T47D (cell line): ENCODE results near the gene TMCO1.
"Not testable (repeated sequence)": the region's sequence is repeated elsewhere in the genome, so short reads cannot be mapped to it uniquely, and the experiment has no call there.

Experiments
- DNase-seq, 2 experiments: peaks; one replicate each; pipeline versions ENCODE4 v3.0.0 to v3.0.0-alpha.2; 2011 to 2012; ENCODE audit warnings: low read depth in 1 of 2, low spot score in 1 of 2
- JUND ChIP-seq: IDR thresholded peaks from 2 replicates; pipeline ENCODE4 v1.6.1; 2012; ENCODE audit warnings: low read depth
- in situ Hi-C: cut with HindIII; loops from 2 replicates; pipeline ENCODE4 v1.10.0; 2016; ENCODE audit warnings: low sequenced_read_pairs, low pct_unique_long_range_greater_than_20kb

Gene TMCO1

DNA sequence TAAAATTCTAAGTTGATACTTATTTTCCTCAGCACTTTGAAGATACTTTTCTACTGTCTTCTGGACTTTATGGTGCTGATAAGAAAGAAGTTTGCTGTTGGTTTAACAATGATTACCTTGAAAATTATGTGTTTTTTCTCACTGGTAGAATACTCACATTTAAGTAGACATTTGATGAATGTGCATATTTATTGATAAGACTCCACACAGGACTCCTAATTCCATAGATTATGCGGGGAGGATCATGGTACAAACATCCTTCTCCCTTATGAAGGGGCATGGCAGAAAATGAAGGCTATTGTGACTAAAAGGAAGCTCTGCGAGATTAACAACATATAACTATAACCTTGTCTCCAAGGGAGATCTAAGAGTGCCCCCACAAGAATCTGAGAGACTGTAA is 41.8 kb downstream of the TMCO1 start:
- no peak for TF ChIP-seq JUND
- in situ Hi-C loops, result no loop called here
- no peak for DNase-seq

- TF ChIP-seq JUND, result no peak
- DNase-seq, result no peak
- in situ Hi-C loops, result no loop called here
These were observed 42.5 kb downstream of the TMCO1 start for GRCh38 chr1:165726169-165726568.

- DNase-seq, result peak; percentile 56 to 86
- TF ChIP-seq JUND, result no peak
- in situ Hi-C loops, result no loop called here
These were observed 50.7 kb downstream of the TMCO1 start for GRCh38 chr1:165717918-165718515.

GRCh38 chr1:165716265-165717051 is 52.2 kb downstream of the TMCO1 start:
- in situ Hi-C loops, DNase-seq: not testable (repeated sequence)

GRCh38 chr1:165712764-165713163 is 55.9 kb downstream of the TMCO1 start:
- in situ Hi-C loops, result no loop called here
- TF ChIP-seq JUND, result no peak

GRCh38 chr1:165707984-165708706 is 60.5 kb downstream of the TMCO1 start:
- in situ Hi-C loops, result no loop called here
- no peak for DNase-seq
- TF ChIP-seq JUND, result no peak

More at GRCh38 chr1:165712764-165713163, 55.9 kb downstream of the TMCO1 start:
- DNase-seq, result no peak

DNA sequence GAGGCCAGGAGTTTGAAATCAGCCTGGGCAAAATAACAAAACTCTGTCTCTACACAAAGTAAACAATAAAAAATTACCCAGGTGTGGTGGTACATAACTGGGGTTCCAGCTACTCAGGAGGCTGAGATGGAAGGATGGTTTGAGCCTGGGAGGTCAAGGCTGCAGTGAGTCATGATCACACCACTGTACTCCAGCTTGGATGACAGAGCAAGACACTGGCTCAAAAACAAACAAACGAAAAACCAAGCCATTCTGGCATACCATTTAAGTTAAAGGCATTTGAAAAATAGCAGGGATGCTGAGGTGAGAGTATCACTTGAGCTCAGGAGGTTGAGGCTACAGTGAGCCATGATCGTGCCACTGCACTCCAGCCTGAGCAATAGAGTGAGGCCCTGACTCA is 65.0 kb downstream of the TMCO1 start:
- in situ Hi-C loops, result no loop called here

GRCh38 chr1:165701922-165702321 is 66.7 kb downstream of the TMCO1 start:
- in situ Hi-C loops, DNase-seq: not testable (repeated sequence)

More for the DNA sequence above, 65.0 kb downstream of the TMCO1 start:
- no peak for DNase-seq
- no peak for TF ChIP-seq JUND

DNA sequence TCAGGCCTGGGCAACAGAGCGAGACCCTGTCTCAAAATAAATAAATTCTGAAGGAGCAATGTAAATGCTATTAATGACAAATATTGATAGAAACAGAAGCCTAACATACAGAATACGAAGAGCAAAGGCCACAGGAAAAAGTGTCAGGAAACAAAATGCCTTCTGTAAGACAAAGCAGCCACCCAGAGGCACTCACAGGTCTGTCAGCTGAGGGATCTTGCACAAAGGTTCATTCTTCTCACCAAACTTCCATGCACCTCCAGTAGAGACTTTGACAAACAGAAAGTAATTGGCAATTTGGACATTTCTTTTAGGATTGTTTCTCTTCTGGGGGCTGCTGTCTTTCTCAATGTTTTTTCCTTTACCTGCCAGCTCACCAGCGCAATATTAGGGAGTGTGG is 69.1 kb downstream of the TMCO1 start:
- TF ChIP-seq JUND, result no peak
- DNase-seq, result no peak
- in situ Hi-C loops, result no loop called here

DNA sequence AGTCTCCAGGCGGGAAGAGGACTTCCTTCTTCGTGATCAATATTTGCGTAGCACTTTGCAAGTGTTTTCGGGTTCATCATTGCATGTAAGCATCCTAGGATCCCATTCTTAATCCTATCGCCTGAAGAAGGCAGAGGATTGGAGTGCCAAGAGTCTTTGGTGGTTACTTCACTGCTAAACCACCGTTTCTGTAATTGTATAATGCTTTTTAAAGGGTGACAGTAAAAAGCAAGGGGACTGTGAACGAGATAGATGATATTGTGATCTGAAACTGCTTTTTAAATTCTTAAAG is 70.0 kb downstream of the TMCO1 start:
- no peak for TF ChIP-seq JUND
- in situ Hi-C loops, result no loop called here

GRCh38 chr1:165697881-165698760 is 70.5 kb downstream of the TMCO1 start, which contains the start of gene ALDH9A1:
Gene ALDH9A1 (minus strand): TSS chr1:165698562. CDS start chr1:165698558, 4 bp downstream.
- in situ Hi-C loops, result no loop called here
- peak; percentile 79 to 92 for DNase-seq
- TF ChIP-seq JUND, result no peak

More for the DNA sequence above, 70.0 kb downstream of the TMCO1 start:
- no peak for DNase-seq

- no peak for TF ChIP-seq JUND
- DNase-seq, result no peak
- in situ Hi-C loops, result no loop called here
These were observed 71.2 kb downstream of the TMCO1 start for GRCh38 chr1:165697491-165697880.

- no peak for TF ChIP-seq JUND
- DNase-seq, result no peak
- in situ Hi-C loops, result no loop called here
These were observed 72.0 kb downstream of the TMCO1 start for GRCh38 chr1:165696625-165697100.
